ENCODE results near the gene LAMA5.

Gene LAMA5

GRCh38 chr20:62362991-62363919 is 3.9 kb downstream of the LAMA5 start:
- peak in 7 of 10 donors; percentile 5 to 82 (median 12) for DNase-seq
- intact Hi-C loops (cut with DNase I) = no loop called here

GRCh38 chr20:62362590-62362940 is 4.5 kb downstream of the LAMA5 start:
- DNase-seq = peak in 2 of 10 donors; percentile 9 to 29
- intact Hi-C loops (cut with DNase I) = no loop called here

GRCh38 chr20:62361799-62362589 is 5.1 kb downstream of the LAMA5 start:
- DNase-seq = peak in 5 of 10 donors; percentile 5 to 82 (median 8)
- intact Hi-C loops (cut with DNase I) = no loop called here

- peak in 6 of 10 donors; percentile 7 to 83 (median 44) for DNase-seq
- intact Hi-C loops (cut with DNase I) = no loop called here
Observed at GRCh38 chr20:62360854-62361798, 6.0 kb downstream of the LAMA5 start.

- intact Hi-C loops (cut with DNase I) = no loop called here
- peak in 4 of 10 donors; percentile 9 to 83 (median 46) for DNase-seq
Observed at GRCh38 chr20:62359491-62360121, 7.5 kb downstream of the LAMA5 start.

- DNase-seq = peak in 3 of 10 donors; percentile 6 to 78 (median 8)
- intact Hi-C loops (cut with DNase I) = no loop called here
Observed at GRCh38 chr20:62359043-62359490, 8.0 kb downstream of the LAMA5 start.

- DNase-seq = peak in 3 of 10 donors; percentile 7 to 80 (median 8)
- intact Hi-C loops (cut with DNase I) = no loop called here
Observed at GRCh38 chr20:62358171-62359042, 8.7 kb downstream of the LAMA5 start.

GRCh38 chr20:62357681-62358080 is 9.4 kb downstream of the LAMA5 start:
- intact Hi-C loops (cut with DNase I) = no loop called here
- peak in 2 of 10 donors; percentile 7 to 79 for DNase-seq

GRCh38 chr20:62357187-62357667 is 9.9 kb downstream of the LAMA5 start:
- intact Hi-C loops (cut with DNase I) = no loop called here

GRCh38 chr20:62356589-62357186 is 10.4 kb downstream of the LAMA5 start:
- intact Hi-C loops (cut with DNase I) = no loop called here
- no peak for DNase-seq

More at GRCh38 chr20:62357187-62357667, 9.9 kb downstream of the LAMA5 start:
- DNase-seq = peak in 2 of 10 donors; percentile 16 to 85

- peak in 1 of 10 donors; percentile 90 for DNase-seq
- intact Hi-C loops (cut with DNase I) = no loop called here
Observed at GRCh38 chr20:62355878-62356588, 11.1 kb downstream of the LAMA5 start.

GRCh38 chr20:62355516-62355877 is 11.6 kb downstream of the LAMA5 start:
- no peak for DNase-seq
- intact Hi-C loops (cut with DNase I) = no loop called here

- no peak for DNase-seq
- intact Hi-C loops (cut with DNase I) = no loop called here
Observed at GRCh38 chr20:62354811-62355341, 12.2 kb downstream of the LAMA5 start.

- no peak for DNase-seq
- intact Hi-C loops (cut with DNase I) = no loop called here
Observed at GRCh38 chr20:62354031-62354808, 12.9 kb downstream of the LAMA5 start.

- no peak for DNase-seq
- intact Hi-C loops (cut with DNase I) = no loop called here
Observed at GRCh38 chr20:62353289-62354030, 13.7 kb downstream of the LAMA5 start.

Data from posterior cingulate gyrus (tissue), 11 donors.